ENCODE results near the gene AAMP.

The AAMP gene

GRCh38 chr2:218224186-218224585 lies 45.8 kb downstream of the AAMP start:
- Histone ChIP-seq H3K27me3 (ENCODE audit: control insufficient read depth, insufficient read depth, low read length) (no peaks in the 10 kb centered on the region), H3K9ac (ENCODE audit: low read length) (no peak overlapping the region), H3K36me3 (ENCODE audit: control insufficient read depth, low read depth, low read length) (peaks cover 42% of the 10 kb centered on the region), H3K9me3 (ENCODE audit: control insufficient read depth, low read depth, low read length) (no peaks in the 10 kb centered on the region), H3K4me1 (ENCODE audit: control insufficient read depth, low read depth, low read length) (peaks cover 4% of the 10 kb centered on the region), H3K4me3 (ENCODE audit: low read length) (no peak overlapping the region), H3K27ac (ENCODE audit: low read length) (no peak overlapping the region)

- Histone ChIP-seq H3K9ac (ENCODE audit: low read length) (no peak overlapping the region), H3K9me3 (ENCODE audit: control insufficient read depth, low read depth, low read length) (no peaks in the 10 kb centered on the region), H3K36me3 (ENCODE audit: control insufficient read depth, low read depth, low read length) (peaks cover 32% of the 10 kb centered on the region), H3K4me3 (ENCODE audit: low read length) (no peak overlapping the region), H3K27me3 (ENCODE audit: control insufficient read depth, insufficient read depth, low read length) (no peaks in the 10 kb centered on the region), H3K27ac (ENCODE audit: low read length) (no peak overlapping the region), H3K4me1 (ENCODE audit: control insufficient read depth, low read depth, low read length) (peaks cover 13% of the 10 kb centered on the region)
Observed at GRCh38 chr2:218223046-218223445, 46.9 kb downstream of the AAMP start.

- Histone ChIP-seq H3K9me3 (ENCODE audit: control insufficient read depth, low read depth, low read length) (no peaks in the 10 kb centered on the region), H3K27ac (ENCODE audit: low read length) (no peak overlapping the region), H3K36me3 (ENCODE audit: control insufficient read depth, low read depth, low read length) (peaks cover 20% of the 10 kb centered on the region), H3K4me3 (ENCODE audit: low read length) (no peak overlapping the region), H3K27me3 (ENCODE audit: control insufficient read depth, insufficient read depth, low read length) (no peaks in the 10 kb centered on the region), H3K4me1 (ENCODE audit: control insufficient read depth, low read depth, low read length) (peaks cover 13% of the 10 kb centered on the region), H3K9ac (ENCODE audit: low read length) (no peak overlapping the region)
Observed at GRCh38 chr2:218221000-218221399, 48.9 kb downstream of the AAMP start.

GRCh38 chr2:218219934-218220333 lies 50.0 kb downstream of the AAMP start:
- H3K9me3 ChIP-seq (ENCODE audit: control insufficient read depth, low read depth, low read length): no peaks in the 10 kb centered on the region
- H3K9ac ChIP-seq (ENCODE audit: low read length): peak overlapping the region; percentile 1
- peaks cover 9% of the 10 kb centered on the region for H3K36me3 ChIP-seq (ENCODE audit: control insufficient read depth, low read depth, low read length)
- H3K27me3 ChIP-seq (ENCODE audit: control insufficient read depth, insufficient read depth, low read length): no peaks in the 10 kb centered on the region
- H3K4me1 ChIP-seq (ENCODE audit: control insufficient read depth, low read depth, low read length): peaks cover 13% of the 10 kb centered on the region
- no peak overlapping the region for H3K27ac ChIP-seq (ENCODE audit: low read length)
- H3K4me3 ChIP-seq (ENCODE audit: low read length): no peak overlapping the region

- Histone ChIP-seq H3K9ac (ENCODE audit: low read length) (peak overlapping the region; percentile 83), H3K36me3 (ENCODE audit: control insufficient read depth, low read depth, low read length) (peaks cover 4% of the 10 kb centered on the region), H3K27ac (ENCODE audit: low read length) (no peak overlapping the region), H3K4me1 (ENCODE audit: control insufficient read depth, low read depth, low read length) (peaks cover 13% of the 10 kb centered on the region), H3K9me3 (ENCODE audit: control insufficient read depth, low read depth, low read length) (no peaks in the 10 kb centered on the region), H3K4me3 (ENCODE audit: low read length) (peak overlapping the region; percentile 67), H3K27me3 (ENCODE audit: control insufficient read depth, insufficient read depth, low read length) (no peaks in the 10 kb centered on the region)
Observed at GRCh38 chr2:218218268-218219185, 51.4 kb downstream of the AAMP start.

GRCh38 chr2:218217360-218218267 lies 52.3 kb downstream of the AAMP start:
- Histone ChIP-seq H3K9me3 (ENCODE audit: control insufficient read depth, low read depth, low read length) (no peaks in the 10 kb centered on the region), H3K9ac (ENCODE audit: low read length) (peak overlapping the region; percentile 83), H3K4me1 (ENCODE audit: control insufficient read depth, low read depth, low read length) (peaks cover 13% of the 10 kb centered on the region), H3K27me3 (ENCODE audit: control insufficient read depth, insufficient read depth, low read length) (no peaks in the 10 kb centered on the region), H3K27ac (ENCODE audit: low read length) (peak overlapping the region; percentile 34), H3K36me3 (ENCODE audit: control insufficient read depth, low read depth, low read length) (peaks cover 4% of the 10 kb centered on the region), H3K4me3 (ENCODE audit: low read length) (peak overlapping the region; percentile 67)

GRCh38 chr2:218216674-218217359 lies 53.1 kb downstream of the AAMP start, which contains the start of gene ARPC2:
Gene ARPC2, plus strand, starts transcription at chr2:218217189. Its CDS starts 282 bp downstream, at chr2:218217471.
- Histone ChIP-seq H3K27ac (ENCODE audit: low read length) (peak within 1 kb of the TSS; percentile 34), H3K4me1 (ENCODE audit: control insufficient read depth, low read depth, low read length) (peaks cover 13% of the 10 kb centered on the region), H3K9me3 (ENCODE audit: control insufficient read depth, low read depth, low read length) (no peaks in the 10 kb centered on the region), H3K4me3 (ENCODE audit: low read length) (peak within 1 kb of the TSS; percentile 67), H3K9ac (ENCODE audit: low read length) (peak within 1 kb of the TSS; percentile 83), H3K36me3 (ENCODE audit: control insufficient read depth, low read depth, low read length) (peaks cover 4% of the 10 kb centered on the region), H3K27me3 (ENCODE audit: control insufficient read depth, insufficient read depth, low read length) (no peaks in the 10 kb centered on the region)

GRCh38 chr2:218216336-218216673 lies 53.6 kb downstream of the AAMP start:
- peaks cover 4% of the 10 kb centered on the region for H3K36me3 ChIP-seq (ENCODE audit: control insufficient read depth, low read depth, low read length)
- H3K9me3 ChIP-seq (ENCODE audit: control insufficient read depth, low read depth, low read length): no peaks in the 10 kb centered on the region
- H3K9ac ChIP-seq (ENCODE audit: low read length): peak overlapping the region; percentile 21
- no peak overlapping the region for H3K27ac ChIP-seq (ENCODE audit: low read length)
- H3K27me3 ChIP-seq (ENCODE audit: control insufficient read depth, insufficient read depth, low read length): no peaks in the 10 kb centered on the region
- peak overlapping the region; percentile 67 for H3K4me3 ChIP-seq (ENCODE audit: low read length)
- peaks cover 13% of the 10 kb centered on the region for H3K4me1 ChIP-seq (ENCODE audit: control insufficient read depth, low read depth, low read length)

All from iPS-18a (cell line).